GM21576 (cell line): ENCODE measurements around the gene IGF2R.
A peak's percentile ranks its signal among the peaks of the same experiment; 100 is the strongest.

Experiments used
- ATAC-seq: cut with Tn5 transposase; IDR thresholded peaks from one replicate; pipeline ENCODE4 v1.9.1; 2021; ENCODE audit warnings: mild to moderate bottlenecking, moderate library complexity; ENCODE audit not compliant: unreplicated experiment

IGF2R gene

DNA sequence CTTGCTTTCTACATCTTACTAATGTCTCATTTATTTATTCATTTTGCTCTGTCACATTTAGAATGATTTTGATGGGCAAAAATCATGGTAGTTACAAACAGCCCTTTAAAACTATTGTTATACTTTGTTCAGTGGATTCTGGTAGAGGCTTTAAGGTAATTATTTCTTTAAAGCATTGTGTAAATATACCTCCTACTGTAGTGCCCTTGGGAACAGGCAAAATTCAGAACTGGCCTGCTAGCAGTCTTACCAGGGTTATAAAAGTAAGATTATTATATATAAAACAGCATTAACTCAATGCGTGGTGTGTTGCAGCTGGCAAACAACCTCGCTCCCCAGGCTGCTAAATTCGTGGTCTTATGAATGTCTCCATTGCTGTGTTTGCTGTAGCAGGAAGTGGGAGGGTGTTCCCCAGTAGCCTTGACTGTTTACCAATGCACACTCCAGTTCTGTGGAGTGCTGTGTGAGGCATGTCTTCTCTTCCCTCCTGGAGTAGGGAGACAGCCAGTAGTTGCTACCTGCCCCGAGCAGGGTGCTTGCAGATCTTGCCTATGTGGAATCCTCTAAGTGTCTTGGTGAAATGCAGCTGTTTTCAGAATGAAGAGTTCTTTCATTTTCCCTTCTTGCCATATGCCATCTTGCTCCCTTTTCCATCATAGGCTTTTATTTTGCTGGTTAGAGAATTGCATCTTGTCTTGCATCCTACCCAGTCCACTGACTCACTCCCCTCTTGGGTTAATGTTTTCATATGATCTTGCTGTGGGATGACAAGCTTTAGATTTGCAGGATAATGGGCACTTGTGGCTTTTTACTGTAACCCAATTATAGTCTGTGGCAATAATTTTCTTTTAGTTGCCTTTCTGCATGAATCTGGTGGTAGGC, 45.3 kb downstream of the IGF2R start:
- no peak for ATAC-seq

DNA sequence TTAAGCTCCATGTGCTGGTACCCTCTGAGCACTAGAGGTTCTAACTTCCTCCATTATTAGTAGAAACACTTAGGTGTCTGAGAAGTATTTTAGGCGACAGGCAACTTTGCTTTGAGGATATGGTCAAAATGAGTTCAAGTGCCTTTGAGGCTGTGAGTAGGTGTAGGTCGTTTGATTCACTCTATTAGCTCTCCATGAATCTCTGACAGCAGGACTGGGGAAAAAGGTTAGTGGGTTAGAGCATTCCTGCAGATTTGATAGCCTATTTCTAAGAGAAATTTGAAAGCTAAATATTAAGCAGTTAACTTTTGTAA, 45.9 kb downstream of the IGF2R start:
- ATAC-seq = no peak

DNA sequence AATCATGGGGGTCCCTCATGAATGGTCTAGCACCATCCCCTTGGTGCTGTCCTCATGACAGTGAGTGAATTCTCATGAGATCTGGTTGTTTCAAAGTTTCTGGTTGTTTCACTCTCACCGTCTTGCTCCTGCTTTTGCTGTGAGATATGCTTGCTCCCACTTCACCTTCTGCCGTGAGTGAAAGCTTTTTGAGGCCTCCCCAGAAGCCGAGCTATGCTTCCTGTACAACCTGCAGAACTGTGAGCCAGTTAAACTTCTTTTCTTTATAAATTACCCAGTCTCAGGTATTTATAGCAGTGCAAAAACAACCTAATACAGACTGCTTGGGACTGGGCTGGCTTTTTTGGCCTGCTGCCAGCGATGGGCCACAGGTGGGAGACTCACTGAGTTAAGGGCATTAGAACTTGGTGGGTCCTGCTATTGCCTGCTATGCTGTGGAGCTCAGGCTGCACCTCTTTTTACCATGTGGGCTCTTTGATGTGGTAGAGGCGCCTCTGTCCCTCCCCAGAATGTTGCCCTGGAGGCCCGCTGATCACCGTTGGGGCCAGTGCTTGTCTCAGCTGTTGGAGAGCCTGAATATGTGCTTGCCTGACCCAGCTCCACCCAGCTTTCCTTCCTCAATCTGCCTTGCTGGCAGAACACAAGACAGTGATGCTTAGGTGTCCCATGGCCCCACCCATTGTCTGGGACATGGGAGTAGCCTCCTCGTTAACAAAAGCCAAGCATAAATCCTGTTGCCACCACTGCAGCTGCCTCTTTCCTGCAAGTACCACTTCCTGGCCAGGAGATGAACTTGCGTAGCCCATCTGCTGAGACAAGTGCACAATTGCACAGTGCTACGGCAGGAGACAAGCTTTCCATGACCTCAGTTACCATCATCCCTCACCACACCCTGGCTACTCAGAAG, 47.1 kb downstream of the IGF2R start:
- ATAC-seq = no peak

- ATAC-seq = no peak
These were observed 53.2 kb downstream of the IGF2R start for GRCh38 chr6:160022101-160022500.

GRCh38 chr6:160022793-160023192, 53.9 kb downstream of the IGF2R start:
- no peak for ATAC-seq

DNA sequence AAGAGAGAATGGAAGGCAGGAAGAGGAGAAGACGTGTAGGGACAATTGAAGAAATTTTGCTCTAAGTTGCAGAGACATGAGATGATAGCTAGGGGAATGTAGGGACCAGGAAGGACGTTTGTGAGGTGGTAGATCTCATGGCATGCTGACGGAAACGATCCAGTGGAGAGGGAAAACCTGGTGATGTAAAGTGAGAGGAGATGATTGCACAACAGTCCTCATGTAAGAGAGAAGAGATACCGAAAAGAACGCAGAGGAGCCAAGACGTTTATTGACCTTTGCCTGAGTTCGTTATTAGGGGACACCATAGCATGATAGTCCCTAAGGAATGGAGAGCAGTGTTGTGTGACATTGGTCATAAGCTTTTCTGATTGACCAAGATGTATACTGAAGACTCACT, 55.3 kb downstream of the IGF2R start:
- no peak for ATAC-seq

DNA sequence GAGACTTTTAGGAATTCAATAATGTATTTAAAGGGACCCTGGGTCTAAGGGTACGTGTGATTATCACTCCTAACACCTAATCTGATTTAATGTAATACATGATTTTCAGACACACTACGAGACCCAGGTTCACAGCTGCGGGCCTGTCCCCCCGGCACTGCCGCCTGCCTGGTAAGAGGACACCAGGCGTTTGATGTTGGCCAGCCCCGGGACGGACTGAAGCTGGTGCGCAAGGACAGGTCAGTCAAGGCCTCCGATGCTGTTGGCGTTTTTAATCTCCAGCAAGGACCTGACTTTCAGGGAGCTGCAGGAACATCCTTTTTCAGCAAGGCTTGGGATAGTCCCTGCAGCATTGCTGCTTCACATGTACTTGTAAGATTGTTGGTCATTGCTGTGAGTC, 58.2 kb downstream of the IGF2R start:
- no peak for ATAC-seq

DNA sequence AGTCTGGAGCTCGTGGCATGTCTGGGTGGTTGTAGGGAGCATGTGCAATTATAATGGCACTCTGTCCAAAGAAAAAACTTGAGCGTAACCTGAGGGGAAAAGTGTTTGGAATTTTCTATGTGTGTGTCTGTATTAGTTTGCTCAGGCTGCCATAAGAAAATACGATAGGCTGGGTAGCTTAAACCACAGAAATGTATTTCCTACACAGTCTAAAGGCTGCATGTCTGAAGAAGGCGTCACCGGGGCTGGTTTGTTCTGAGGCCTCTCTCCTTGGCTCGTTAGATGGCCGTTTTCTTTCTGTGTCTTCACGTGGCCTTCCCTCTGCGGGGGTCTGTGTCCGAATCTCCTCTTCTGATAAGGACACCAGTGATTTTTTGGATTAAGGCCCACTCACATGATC, 59.0 kb downstream of the IGF2R start:
- ATAC-seq = no peak

GRCh38 chr6:160028487-160029275, 59.8 kb downstream of the IGF2R start:
- peak; percentile 70 for ATAC-seq

- ATAC-seq = no peak
These were observed 60.6 kb downstream of the IGF2R start for GRCh38 chr6:160029525-160029924.

GRCh38 chr6:160030103-160030502, 61.2 kb downstream of the IGF2R start:
- ATAC-seq = no peak

GRCh38 chr6:160031442-160031841, 62.6 kb downstream of the IGF2R start:
- no peak for ATAC-seq

DNA sequence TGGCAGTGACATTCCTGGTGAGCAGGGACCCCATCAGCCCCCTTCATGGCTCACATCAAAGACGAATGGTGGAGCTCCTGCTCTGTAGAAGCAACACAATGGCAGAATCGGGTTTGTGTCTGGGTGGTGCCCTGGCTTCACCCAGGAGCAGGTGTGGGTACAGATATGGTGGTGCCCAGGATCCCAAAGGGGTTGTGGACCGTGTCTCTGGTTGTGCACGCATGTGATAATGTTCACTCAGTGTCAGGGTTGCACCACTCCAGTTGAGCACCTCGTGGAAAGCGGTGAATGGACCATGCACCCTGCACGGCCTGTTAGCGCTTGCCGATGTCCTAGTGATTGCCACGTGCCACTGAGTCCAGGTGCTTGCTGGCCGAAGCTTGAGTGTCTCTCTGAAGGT, 63.0 kb downstream of the IGF2R start:
- ATAC-seq = no peak

DNA sequence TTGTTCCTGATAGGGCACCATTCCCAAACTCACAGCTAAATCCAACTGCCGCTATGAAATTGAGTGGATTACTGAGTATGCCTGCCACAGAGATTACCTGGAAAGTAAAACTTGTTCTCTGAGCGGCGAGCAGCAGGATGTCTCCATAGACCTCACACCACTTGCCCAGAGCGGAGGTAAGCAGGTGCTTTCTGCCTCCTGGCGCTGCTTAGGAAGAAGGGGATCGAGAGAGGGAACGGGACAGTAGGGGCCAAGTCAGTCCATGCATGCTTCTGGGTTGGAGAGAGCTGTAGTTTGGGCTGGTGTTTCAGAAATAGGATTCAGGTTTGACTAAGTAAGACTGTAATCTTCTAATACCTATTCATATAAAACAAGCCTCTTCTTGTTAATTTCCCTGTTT, 63.7 kb downstream of the IGF2R start:
- no peak for ATAC-seq

DNA sequence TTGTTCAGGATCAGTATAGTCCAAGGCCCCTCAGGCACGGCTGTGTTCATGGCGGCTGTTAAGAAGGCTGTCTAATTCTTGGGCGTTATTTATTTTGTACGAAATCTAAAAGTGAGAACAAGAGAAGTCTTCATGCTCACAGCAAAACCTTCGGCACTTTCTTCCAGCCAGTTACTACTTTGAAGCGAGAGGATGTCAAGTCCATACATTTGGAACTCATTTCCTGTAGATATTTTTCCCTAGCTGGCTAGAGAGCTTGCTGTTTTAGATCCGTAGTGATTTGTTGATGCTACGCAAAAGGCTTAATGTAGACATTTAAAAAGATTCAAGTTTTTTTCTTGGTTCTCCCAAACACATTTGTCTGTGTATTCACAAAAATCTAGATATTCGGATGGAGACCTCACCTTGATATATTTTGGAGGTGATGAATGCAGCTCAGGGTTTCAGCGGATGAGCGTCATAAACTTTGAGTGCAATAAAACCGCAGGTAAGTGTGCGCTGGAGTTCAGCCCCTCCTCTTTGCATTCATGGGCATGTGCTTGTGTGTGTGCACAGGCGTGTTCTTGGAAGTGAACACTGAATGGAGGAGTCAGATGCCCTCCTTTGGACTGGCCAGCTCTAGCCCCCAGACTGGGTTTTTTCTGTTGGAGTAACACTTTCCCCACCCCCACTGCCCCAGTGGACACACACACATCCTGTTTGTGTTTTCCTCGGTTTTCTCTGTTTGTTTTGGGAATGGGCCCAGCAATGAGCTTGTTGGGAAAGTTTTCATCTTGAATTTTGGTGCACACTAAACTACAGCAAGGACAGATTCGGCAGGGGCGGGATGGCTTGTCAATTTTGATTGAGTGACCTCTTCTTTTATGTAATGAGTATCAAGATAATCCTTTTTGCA, 65.4 kb downstream of the IGF2R start:
- ATAC-seq = no peak

GRCh38 chr6:160035241-160035640, 66.4 kb downstream of the IGF2R start:
- ATAC-seq = no peak

DNA sequence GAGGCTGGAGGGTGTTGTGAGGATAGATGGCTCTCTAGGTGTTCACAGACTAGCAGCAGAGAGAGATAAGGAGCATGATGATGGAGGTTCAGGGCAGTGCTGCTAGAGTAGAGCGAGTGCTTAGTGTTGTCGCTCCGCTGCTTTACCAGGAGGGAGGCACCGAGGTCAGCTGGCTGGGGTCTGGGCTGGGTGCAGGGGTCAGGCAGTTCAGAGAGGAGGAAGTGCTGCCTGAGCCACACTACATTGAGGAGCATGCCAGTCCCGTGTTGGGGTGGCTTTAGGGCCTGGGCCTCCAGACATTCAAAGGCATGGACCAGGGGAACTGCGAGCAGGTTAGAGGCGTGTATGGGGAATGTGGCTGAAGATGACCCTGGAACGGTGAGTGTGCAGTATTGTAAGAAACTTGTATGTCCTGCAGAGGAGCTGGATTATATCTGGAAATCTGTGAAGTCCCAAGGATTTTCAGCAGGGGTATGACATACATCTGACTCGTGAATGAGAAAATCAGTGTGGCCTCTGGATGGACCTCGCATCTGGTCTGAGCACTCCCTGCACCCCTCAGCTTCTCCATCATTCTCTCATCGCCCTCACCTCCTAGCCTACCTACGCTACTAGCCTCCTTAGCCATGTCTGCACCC, 66.9 kb downstream of the IGF2R start:
- no peak for ATAC-seq

DNA sequence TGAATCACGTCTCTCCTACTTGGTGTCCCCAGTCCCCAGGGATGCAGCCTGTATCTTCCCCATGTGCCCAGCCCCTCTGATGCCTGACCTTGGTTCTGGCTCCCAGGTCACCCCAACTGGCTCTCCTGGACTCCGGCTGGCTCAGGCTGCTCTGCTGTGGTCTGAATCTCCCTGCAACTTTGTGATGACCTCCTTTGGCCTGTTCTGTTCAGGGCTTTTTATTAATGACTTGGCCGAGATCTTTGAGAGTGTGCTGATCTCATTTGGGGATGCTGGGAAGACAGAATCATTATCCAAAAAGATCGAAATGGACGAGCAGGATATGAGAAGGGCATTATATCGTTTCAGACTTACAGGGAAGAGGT, 67.4 kb downstream of the IGF2R start:
- ATAC-seq = no peak

DNA sequence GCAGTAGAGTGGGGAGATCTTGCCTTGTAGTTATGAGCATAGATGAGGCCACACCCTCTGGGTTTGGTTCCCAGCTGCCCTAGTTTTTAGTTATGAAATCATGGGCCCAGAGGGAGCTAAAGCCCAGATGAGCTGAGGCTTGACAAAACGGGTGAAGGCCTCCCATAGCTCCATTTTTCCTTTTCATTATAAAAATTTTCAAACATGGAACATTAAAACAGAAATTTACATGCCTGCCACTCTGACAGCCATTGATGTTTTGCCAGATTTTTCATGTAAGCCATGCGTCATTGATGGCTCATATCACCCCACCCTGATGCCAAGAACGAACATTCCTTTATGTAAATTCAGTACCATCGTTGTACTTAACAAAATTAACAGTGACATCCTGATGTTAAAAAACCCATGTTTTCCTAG, 67.9 kb downstream of the IGF2R start:
- no peak for ATAC-seq

DNA sequence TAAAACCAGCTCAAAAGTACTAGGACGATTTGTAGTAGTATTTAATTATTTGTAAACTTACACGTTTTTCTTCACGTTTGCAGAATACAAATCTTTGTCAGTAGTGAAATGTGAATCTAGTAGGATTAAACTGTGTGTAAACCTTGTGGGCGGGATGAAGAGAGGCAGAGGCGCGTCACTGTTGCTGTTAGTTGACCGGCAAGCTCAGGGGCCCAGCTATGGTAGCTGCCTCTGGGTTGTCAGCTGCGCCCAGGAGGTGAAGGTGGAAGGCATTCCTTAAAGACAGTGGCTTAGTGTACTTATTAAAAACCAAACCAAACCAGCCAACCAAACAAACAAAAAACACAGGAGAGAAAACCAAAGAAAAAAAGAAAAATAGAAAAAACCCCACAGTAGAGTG, 69.6 kb downstream of the IGF2R start:
- no peak for ATAC-seq
